DND-41 (cell line): Measurements from ENCODE around the gene GTPBP6.

Source experiments
- ATAC-seq: fragments of 200-7000 bp; cut with Tn5 transposase; 3 replicates; pipeline ENCODE4 v1.9.1; 2021; ENCODE audit warnings: low read depth; ENCODE audit not compliant: insufficient read depth
- DNase-seq: peaks from one replicate; pipeline ENCODE4 v3.0.0-alpha.2; 2020
- H2AFZ ChIP-seq: 2 replicates; pipeline ENCODE4 v1.6.0; 2012; ENCODE audit warnings: low read depth, low read length
- H3K27ac ChIP-seq: 2 replicates; pipeline ENCODE4 v1.5.1; 2012; ENCODE audit warnings: low read length, inconsistent platforms
- H3K27me3 ChIP-seq: fragments of 200-600 bp; sonication (generic); 2 replicates; pipeline ENCODE4 v1.6.0; 2012; ENCODE audit warnings: low read length, mild to moderate bottlenecking, inconsistent platforms; ENCODE audit not compliant: insufficient read depth, poor library complexity
- H3K36me3 ChIP-seq: 2 replicates; pipeline ENCODE4 v1.5.1; 2012; ENCODE audit warnings: low read length, inconsistent platforms; ENCODE audit not compliant: insufficient read depth
- H3K4me1 ChIP-seq: 2 replicates; pipeline ENCODE4 v1.5.1; 2012; ENCODE audit warnings: mild to moderate bottlenecking, low read length; ENCODE audit not compliant: insufficient read depth
- H3K4me2 ChIP-seq: 2 replicates; pipeline ENCODE4 v1.6.0; 2012; ENCODE audit warnings: mild to moderate bottlenecking, moderate library complexity, low read length, inconsistent platforms; ENCODE audit not compliant: insufficient read depth
- H3K4me3 ChIP-seq, 2 experiments: fragments of 200-600 bp in 1 of 2; shearing (Covaris generic) in 1 of 2; 2 replicates each; pipeline ENCODE4 v1.5.1; 2012 to 2016; ENCODE audit warnings: inconsistent platforms in 2 of 2, low read length in 2 of 2, mild to moderate bottlenecking in 2 of 2, low read depth in 1 of 2, moderate library complexity in 1 of 2
- H3K79me2 ChIP-seq: 2 replicates; pipeline ENCODE4 v1.6.0; 2012; ENCODE audit warnings: low read length, inconsistent platforms; ENCODE audit not compliant: insufficient read depth
- H3K9ac ChIP-seq: 2 replicates; pipeline ENCODE4 v1.6.0; 2012; ENCODE audit warnings: low read depth, mild to moderate bottlenecking, inconsistent platforms, low read length, moderate library complexity
- H3K9me3 ChIP-seq: 2 replicates; pipeline ENCODE4 v1.5.1; 2012; ENCODE audit warnings: low read length, moderate library complexity, mild to moderate bottlenecking, inconsistent platforms; ENCODE audit not compliant: insufficient read depth, severe bottlenecking
- H4K20me1 ChIP-seq: 2 replicates; pipeline ENCODE4 v1.6.0; 2012; ENCODE audit warnings: low read length; ENCODE audit not compliant: insufficient read depth
- EZH2 ChIP-seq: IDR thresholded peaks from 3 replicates; pipeline ENCODE4 v1.6.1; 2012; ENCODE audit warnings: borderline replicate concordance, low read depth, mild to moderate bottlenecking, moderate library complexity, low read length, inconsistent platforms; ENCODE audit not compliant: severe bottlenecking
- TF ChIP-seq, protein P1 (sequence below): IDR thresholded peaks from 2 replicates; pipeline ENCODE4 v1.5.1; 2012; ENCODE audit warnings: borderline replicate concordance, low read length, moderate library complexity, mild to moderate bottlenecking; ENCODE audit not compliant: poor library complexity, severe bottlenecking; ENCODE audit errors: extremely low read depth

Gene GTPBP6

DNA sequence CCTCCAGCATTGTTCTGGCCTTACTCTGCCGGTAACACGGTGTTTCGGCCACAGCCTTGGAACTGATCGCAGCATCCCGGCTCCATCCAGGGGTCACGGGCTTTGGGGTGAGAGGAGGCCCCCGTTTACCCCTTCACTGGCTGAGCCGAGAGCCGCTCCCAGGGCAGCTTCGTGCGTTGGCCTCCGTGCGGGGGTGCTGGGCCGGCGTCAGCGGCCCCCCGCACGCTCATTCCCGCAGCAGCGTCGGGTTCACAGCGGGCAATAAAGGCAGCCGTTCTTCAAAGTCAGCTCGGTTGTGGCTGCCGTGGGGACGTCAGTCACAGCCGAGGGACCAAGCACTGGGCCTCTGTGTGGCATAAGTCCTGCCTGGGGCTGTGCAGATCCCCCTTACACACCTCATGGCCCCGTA lies 62.7 kb downstream of the GTPBP6 start:
- no peak overlapping the region for H3K27ac ChIP-seq
- DNase-seq (no peak), ATAC-seq (no peak)
- no peaks in the 10 kb centered on the region for H3K36me3 ChIP-seq
- H3K27me3 ChIP-seq: no peaks in the 10 kb centered on the region
- H3K4me1 ChIP-seq: no peaks in the 10 kb centered on the region
- H2AFZ ChIP-seq: no peak overlapping the region
- no peaks in the 10 kb centered on the region for H3K79me2 ChIP-seq
- no peak overlapping the region for H3K4me2 ChIP-seq
- no peak overlapping the region for H3K9ac ChIP-seq
- H3K4me3 ChIP-seq: no peak overlapping the region
- no peak for TF ChIP-seq EZH2
- TF ChIP-seq, protein P1, sequence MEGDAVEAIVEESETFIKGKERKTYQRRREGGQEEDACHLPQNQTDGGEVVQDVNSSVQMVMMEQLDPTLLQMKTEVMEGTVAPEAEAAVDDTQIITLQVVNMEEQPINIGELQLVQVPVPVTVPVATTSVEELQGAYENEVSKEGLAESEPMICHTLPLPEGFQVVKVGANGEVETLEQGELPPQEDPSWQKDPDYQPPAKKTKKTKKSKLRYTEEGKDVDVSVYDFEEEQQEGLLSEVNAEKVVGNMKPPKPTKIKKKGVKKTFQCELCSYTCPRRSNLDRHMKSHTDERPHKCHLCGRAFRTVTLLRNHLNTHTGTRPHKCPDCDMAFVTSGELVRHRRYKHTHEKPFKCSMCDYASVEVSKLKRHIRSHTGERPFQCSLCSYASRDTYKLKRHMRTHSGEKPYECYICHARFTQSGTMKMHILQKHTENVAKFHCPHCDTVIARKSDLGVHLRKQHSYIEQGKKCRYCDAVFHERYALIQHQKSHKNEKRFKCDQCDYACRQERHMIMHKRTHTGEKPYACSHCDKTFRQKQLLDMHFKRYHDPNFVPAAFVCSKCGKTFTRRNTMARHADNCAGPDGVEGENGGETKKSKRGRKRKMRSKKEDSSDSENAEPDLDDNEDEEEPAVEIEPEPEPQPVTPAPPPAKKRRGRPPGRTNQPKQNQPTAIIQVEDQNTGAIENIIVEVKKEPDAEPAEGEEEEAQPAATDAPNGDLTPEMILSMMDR: no peak
- no peaks in the 10 kb centered on the region for H3K9me3 ChIP-seq
- no peaks in the 10 kb centered on the region for H4K20me1 ChIP-seq
